ENCODE results near the gene TUFT1.

GRCh38 chr1:151534662-151535278 is 5.3 kb upstream of the TUFT1 start:
- TF ChIP-seq, protein P1, sequence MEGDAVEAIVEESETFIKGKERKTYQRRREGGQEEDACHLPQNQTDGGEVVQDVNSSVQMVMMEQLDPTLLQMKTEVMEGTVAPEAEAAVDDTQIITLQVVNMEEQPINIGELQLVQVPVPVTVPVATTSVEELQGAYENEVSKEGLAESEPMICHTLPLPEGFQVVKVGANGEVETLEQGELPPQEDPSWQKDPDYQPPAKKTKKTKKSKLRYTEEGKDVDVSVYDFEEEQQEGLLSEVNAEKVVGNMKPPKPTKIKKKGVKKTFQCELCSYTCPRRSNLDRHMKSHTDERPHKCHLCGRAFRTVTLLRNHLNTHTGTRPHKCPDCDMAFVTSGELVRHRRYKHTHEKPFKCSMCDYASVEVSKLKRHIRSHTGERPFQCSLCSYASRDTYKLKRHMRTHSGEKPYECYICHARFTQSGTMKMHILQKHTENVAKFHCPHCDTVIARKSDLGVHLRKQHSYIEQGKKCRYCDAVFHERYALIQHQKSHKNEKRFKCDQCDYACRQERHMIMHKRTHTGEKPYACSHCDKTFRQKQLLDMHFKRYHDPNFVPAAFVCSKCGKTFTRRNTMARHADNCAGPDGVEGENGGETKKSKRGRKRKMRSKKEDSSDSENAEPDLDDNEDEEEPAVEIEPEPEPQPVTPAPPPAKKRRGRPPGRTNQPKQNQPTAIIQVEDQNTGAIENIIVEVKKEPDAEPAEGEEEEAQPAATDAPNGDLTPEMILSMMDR (IDR thresholded peaks at IDR 0.05): peak in 5 of 7 experiments; percentile 67 to 87 (median 76)
- TF ChIP-seq POLR2A (IDR thresholded peaks at IDR 0.05): no peak
- TF ChIP-seq POLR2AphosphoS5 (IDR thresholded peaks at IDR 0.05): peak in 1 of 3 donors; percentile 37
- no peak for TF ChIP-seq EP300 (IDR thresholded peaks at IDR 0.05)

Measured in stomach (tissue), 4 donors.